ENCODE measurements around the gene TMA7. TPM values are rescaled to one million over a fixed set of nuclear protein-coding genes. Genes with fewer than 3 reads are reported as not detected.

Gene TMA7
- total RNA-seq, 6 experiments from 2014 or later, result 64.8 to 182 (median 80.1) TPM

DNA sequence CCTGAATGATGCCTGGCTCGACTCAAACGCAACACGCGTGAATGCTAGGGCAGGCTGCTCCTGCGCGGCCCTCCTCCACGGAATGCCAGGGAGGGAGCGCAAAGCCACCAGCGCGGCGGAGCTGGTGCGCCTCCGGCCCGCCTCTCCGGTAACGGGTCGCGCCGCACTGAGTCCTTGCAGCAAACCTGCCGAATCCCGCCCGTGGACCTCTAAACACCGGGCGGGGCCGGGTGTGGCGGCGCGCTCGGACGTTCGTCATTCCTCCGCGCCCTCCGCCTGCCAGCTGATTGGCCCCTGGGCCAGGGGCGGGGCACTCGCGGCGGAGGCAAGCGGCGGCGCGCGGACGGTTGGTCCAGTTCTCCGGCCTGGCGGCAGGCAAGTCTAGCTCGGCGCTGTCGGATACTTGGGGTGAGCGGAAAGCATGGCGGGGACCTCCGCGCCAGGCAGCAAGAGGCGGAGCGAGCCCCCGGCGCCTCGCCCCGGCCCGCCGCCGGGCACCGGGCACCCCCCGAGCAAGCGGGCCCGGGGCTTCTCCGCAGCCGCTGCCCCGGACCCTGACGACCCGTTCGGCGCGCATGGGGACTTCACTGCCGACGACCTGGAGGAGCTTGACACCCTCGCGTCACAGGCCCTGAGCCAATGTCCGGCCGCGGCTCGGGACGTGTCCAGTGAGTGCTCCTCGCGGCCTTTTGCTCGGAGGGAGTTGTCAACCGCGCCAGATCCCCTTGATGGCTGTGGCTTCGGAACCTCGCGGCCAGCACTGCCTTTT is 6.6 kb downstream of the TMA7 start, which contains the start of gene ATRIP:
TSS of gene ATRIP (plus strand) at position 313 of the 769 bp plus-strand sequence. CDS start at position 422, 109 bp downstream.
- intact Hi-C loops (cut with DNase I), result no loop called here
- 0% methylated on average over 21 of the region's 91 CpGs for WGBS (ENCODE audit: insufficient coverage, low coverage, low lambda C conversion rate, missing lambda C conversion rate)
- no peaks in the 10 kb centered on the region for H3K9me3 ChIP-seq
- peak; percentile 90 for TF ChIP-seq POLR2A (IDR thresholded peaks at IDR 0.05)
- TF ChIP-seq, protein P1, sequence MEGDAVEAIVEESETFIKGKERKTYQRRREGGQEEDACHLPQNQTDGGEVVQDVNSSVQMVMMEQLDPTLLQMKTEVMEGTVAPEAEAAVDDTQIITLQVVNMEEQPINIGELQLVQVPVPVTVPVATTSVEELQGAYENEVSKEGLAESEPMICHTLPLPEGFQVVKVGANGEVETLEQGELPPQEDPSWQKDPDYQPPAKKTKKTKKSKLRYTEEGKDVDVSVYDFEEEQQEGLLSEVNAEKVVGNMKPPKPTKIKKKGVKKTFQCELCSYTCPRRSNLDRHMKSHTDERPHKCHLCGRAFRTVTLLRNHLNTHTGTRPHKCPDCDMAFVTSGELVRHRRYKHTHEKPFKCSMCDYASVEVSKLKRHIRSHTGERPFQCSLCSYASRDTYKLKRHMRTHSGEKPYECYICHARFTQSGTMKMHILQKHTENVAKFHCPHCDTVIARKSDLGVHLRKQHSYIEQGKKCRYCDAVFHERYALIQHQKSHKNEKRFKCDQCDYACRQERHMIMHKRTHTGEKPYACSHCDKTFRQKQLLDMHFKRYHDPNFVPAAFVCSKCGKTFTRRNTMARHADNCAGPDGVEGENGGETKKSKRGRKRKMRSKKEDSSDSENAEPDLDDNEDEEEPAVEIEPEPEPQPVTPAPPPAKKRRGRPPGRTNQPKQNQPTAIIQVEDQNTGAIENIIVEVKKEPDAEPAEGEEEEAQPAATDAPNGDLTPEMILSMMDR (IDR thresholded peaks at IDR 0.05), result peak in 1 of 4 donors; percentile 7
- peak within 1 kb of the TSS; percentile 69 to 84 (median 73) for H3K27ac ChIP-seq
- peak; percentile 99 to 100 (median 99) for ATAC-seq
- peaks cover 0 to 21% (median 6%) of the 10 kb centered on the region in 4 donors for H3K4me1 ChIP-seq
- H3K36me3 ChIP-seq, result peaks cover 0 to 30% (median 2%) of the 10 kb centered on the region in 4 donors
- peak; percentile 92 to 93 (median 92) for DNase-seq
- H3K4me3 ChIP-seq, result peak within 1 kb of the TSS; percentile 72 to 96 (median 79)
- H3K27me3 ChIP-seq, result no peaks in the 10 kb centered on the region

DNA sequence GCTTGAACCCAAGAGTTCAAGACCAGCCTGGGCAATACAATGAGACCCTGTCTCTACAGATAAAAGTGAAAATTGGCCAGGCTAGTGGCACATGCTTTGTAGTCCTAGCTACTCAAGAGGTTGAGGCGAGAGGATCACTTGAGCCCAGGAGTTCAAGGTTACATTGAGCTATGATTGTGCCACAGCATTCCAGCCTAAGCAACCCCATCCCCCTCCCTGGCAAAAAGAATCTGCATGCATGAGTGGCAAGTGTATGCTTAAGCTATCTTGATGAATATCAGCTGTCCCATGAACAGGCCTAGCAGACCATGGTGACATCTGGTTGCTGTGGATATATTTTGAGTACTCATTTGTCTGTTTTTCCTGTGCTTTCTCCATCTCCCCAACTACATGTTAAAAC is 11.2 kb downstream of the TMA7 start:
- WGBS (ENCODE audit: insufficient coverage, low coverage, low lambda C conversion rate, missing lambda C conversion rate), result no CpG with 5 or more reads among the region's 1 CpG
- ATAC-seq (no peak), DNase-seq (no peak)
- H3K9me3 ChIP-seq, result no peaks in the 10 kb centered on the region
- intact Hi-C loops (cut with DNase I), result no loop called here
- peaks cover 0 to 10% (median 4%) of the 10 kb centered on the region in 4 donors for H3K4me1 ChIP-seq
- H3K27me3 ChIP-seq, result no peaks in the 10 kb centered on the region
- H3K36me3 ChIP-seq, result peaks cover 0 to 44% (median 12%) of the 10 kb centered on the region in 4 donors
- H3K27ac ChIP-seq, result no peak overlapping the region
- TF ChIP-seq POLR2A (IDR thresholded peaks at IDR 0.05), result no peak
- TF ChIP-seq, protein P1 (IDR thresholded peaks at IDR 0.05), result no peak
- H3K4me3 ChIP-seq, result no peak overlapping the region

GRCh38 chr3:48456456-48456855 is 16.4 kb downstream of the TMA7 start:
- H3K9me3 ChIP-seq, result no peaks in the 10 kb centered on the region
- H3K27me3 ChIP-seq, result no peaks in the 10 kb centered on the region
- intact Hi-C loops (cut with DNase I), result no loop called here
- peaks cover 0 to 80% (median 24%) of the 10 kb centered on the region in 4 donors for H3K36me3 ChIP-seq
- DNase-seq (no peak), ATAC-seq (no peak)
- no peaks in the 10 kb centered on the region for H3K4me1 ChIP-seq
- 83% methylated on average over 1 of the region's 1 CpG for WGBS (ENCODE audit: insufficient coverage, low coverage, low lambda C conversion rate, missing lambda C conversion rate)
- H3K27ac ChIP-seq, result no peak overlapping the region
- TF ChIP-seq POLR2A (IDR thresholded peaks at IDR 0.05), result no peak
- TF ChIP-seq, protein P1 (IDR thresholded peaks at IDR 0.05), result no peak
- H3K4me3 ChIP-seq, result no peak overlapping the region

DNA sequence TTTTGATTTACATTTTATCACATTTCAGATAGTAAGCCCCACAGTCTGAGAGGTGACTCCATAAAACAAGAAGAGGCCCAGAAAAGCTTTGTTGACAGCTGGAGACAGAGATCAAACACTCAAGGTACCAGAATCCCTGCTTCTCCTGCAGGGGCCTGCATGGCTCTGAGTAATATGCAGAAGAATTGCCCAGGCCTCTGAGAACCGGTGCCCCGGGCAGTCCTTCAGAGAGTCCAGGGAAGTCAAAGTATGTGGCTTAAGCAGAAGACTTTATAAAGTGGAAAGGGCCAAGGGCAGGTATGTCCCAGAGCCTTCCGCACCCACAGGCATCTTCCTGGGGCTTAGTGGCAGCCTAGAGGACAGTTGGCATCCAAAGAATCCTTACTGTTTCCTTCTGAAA is 19.3 kb downstream of the TMA7 start:
- no peaks in the 10 kb centered on the region for H3K4me1 ChIP-seq
- ATAC-seq, result no peak
- no peak overlapping the region for H3K27ac ChIP-seq
- H3K36me3 ChIP-seq, result peaks cover 0 to 59% (median 16%) of the 10 kb centered on the region in 4 donors
- intact Hi-C loops (cut with DNase I), result no loop called here
- no peaks in the 10 kb centered on the region for H3K27me3 ChIP-seq
- TF ChIP-seq, protein P1 (IDR thresholded peaks at IDR 0.05), result no peak
- TF ChIP-seq POLR2A (IDR thresholded peaks at IDR 0.05), result no peak
- WGBS (ENCODE audit: insufficient coverage, low coverage, low lambda C conversion rate, missing lambda C conversion rate), result 100% methylated on average over 3 of the region's 3 CpGs
- H3K9me3 ChIP-seq, result no peaks in the 10 kb centered on the region
- DNase-seq, result no peak
- no peak overlapping the region for H3K4me3 ChIP-seq
